ENCODE results near the gene PRPF4.

GRCh38 chr9:113275157-113276131 is at the start of gene PRPF4, which contains the start of gene CDC26:
- TF ChIP-seq, protein P1, sequence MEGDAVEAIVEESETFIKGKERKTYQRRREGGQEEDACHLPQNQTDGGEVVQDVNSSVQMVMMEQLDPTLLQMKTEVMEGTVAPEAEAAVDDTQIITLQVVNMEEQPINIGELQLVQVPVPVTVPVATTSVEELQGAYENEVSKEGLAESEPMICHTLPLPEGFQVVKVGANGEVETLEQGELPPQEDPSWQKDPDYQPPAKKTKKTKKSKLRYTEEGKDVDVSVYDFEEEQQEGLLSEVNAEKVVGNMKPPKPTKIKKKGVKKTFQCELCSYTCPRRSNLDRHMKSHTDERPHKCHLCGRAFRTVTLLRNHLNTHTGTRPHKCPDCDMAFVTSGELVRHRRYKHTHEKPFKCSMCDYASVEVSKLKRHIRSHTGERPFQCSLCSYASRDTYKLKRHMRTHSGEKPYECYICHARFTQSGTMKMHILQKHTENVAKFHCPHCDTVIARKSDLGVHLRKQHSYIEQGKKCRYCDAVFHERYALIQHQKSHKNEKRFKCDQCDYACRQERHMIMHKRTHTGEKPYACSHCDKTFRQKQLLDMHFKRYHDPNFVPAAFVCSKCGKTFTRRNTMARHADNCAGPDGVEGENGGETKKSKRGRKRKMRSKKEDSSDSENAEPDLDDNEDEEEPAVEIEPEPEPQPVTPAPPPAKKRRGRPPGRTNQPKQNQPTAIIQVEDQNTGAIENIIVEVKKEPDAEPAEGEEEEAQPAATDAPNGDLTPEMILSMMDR (IDR thresholded peaks at IDR 0.05) = peak in 1 of 6 experiments; percentile 32
- TF ChIP-seq EP300 (IDR thresholded peaks at IDR 0.05) (peak in 3 of 4 donors; percentile 50 to 91 (median 66)), POLR2AphosphoS5 (IDR thresholded peaks at IDR 0.05) (peak; percentile 99 to 100)

Data from upper lobe of left lung (tissue), 4 donors.